SU-DHL-6 (cell line): ENCODE results near the gene ST6GAL1.

ENCODE experiments used
- H2AFZ ChIP-seq: fragments of 200-600 bp; sonication (generic); 2 replicates; pipeline ENCODE4 v1.6.1; 2014; ENCODE audit warnings: low read depth, mild to moderate bottlenecking, moderate library complexity, mixed read lengths, antibody characterized with exemption, low read length; ENCODE audit not compliant: severe bottlenecking
- H3F3A ChIP-seq: fragments of 200-600 bp; shearing (Covaris generic); 2 replicates; pipeline ENCODE4 v1.6.0; 2016; ENCODE audit warnings: antibody characterized with exemption, mild to moderate bottlenecking; ENCODE audit not compliant: insufficient read depth
- H3K27ac ChIP-seq: fragments of 200-600 bp; sonication (generic); 2 replicates; pipeline ENCODE4 v1.5.1; 2016; ENCODE audit warnings: low read depth, mild to moderate bottlenecking, low read length, moderate library complexity, mixed read lengths
- H3K27me3 ChIP-seq: fragments of 200-600 bp; sonication (generic), shearing (Covaris generic); 2 replicates; pipeline ENCODE4 v1.6.0; 2014; ENCODE audit warnings: mild to moderate bottlenecking, low read length
- H3K36me3 ChIP-seq: fragments of 200-600 bp; sonication (generic); 2 replicates; pipeline ENCODE4 v1.6.1; 2014; ENCODE audit warnings: mild to moderate bottlenecking, low read length, mixed read lengths
- H3K4me2 ChIP-seq: fragments of 300-600, 200-600 bp; shearing (Covaris generic), sonication (generic); 2 replicates; pipeline ENCODE4 v1.6.0; 2014; ENCODE audit warnings: low read length, low read depth, mild to moderate bottlenecking; ENCODE audit not compliant: poor library complexity, severe bottlenecking
- H3K4me3 ChIP-seq: fragments of 200-600 bp; sonication (generic); 2 replicates; pipeline ENCODE4 v1.5.1; 2014; ENCODE audit warnings: antibody characterized with exemption, low read length, mild to moderate bottlenecking, mixed read lengths; ENCODE audit not compliant: insufficient read depth, poor library complexity, severe bottlenecking
- H3K79me2 ChIP-seq: fragments of 200-600 bp; sonication (generic); 2 replicates; pipeline ENCODE4 v1.6.1; 2014; ENCODE audit warnings: mild to moderate bottlenecking, low read length, moderate library complexity; ENCODE audit not compliant: insufficient read depth
- H3K9ac ChIP-seq: fragments of 200-600 bp; sonication (generic); 2 replicates; pipeline ENCODE4 v1.7.0; 2014; ENCODE audit warnings: mild to moderate bottlenecking, low read length
- H3K9me2 ChIP-seq: fragments of 200-600 bp; sonication (generic); replicated peaks from 2 replicates; pipeline ENCODE4 v1.6.1; 2014; ENCODE audit warnings: low read length; ENCODE audit not compliant: insufficient read depth
- H3K9me3 ChIP-seq: fragments of 200-600 bp; sonication (generic); 2 replicates; pipeline ENCODE4 v1.6.1; 2014; ENCODE audit warnings: low read length, mixed read lengths; ENCODE audit not compliant: insufficient read depth
- H4K20me1 ChIP-seq: fragments of 200-600 bp; sonication (generic); 2 replicates; pipeline ENCODE4 v1.6.1; 2014; ENCODE audit warnings: low read depth, mild to moderate bottlenecking, antibody characterized with exemption, low read length, moderate library complexity, mixed read lengths
- CTCF ChIP-seq: fragments of 200-600 bp; sonication (generic); IDR thresholded peaks from one replicate; pipeline ENCODE4 v1.5.1; 2017; ENCODE audit warnings: antibody characterized with exemption, mild to moderate bottlenecking, low read length, moderate library complexity; ENCODE audit not compliant: insufficient read depth, poor library complexity, severe bottlenecking
- EZH2phosphoT487 ChIP-seq: fragments of 200-600 bp; sonication (generic), shearing (Covaris generic); conservative IDR thresholded peaks from 2 replicates; pipeline ENCODE4 v1.6.1; 2018; ENCODE audit warnings: mild to moderate bottlenecking, antibody characterized with exemption, low read length, moderate library complexity, mixed read lengths

ST6GAL1 gene

GRCh38 chr3:187105700-187106099, 175.4 kb downstream of the ST6GAL1 start:
- Histone ChIP-seq H4K20me1 (no peaks in the 10 kb centered on the region), H3K9me2 (no peaks in the 10 kb centered on the region), H3K9me3 (no peaks in the 10 kb centered on the region), H3K4me3 (no peak overlapping the region), H3K27ac (no peak overlapping the region), H3K79me2 (no peaks in the 10 kb centered on the region), H3F3A (no peaks in the 10 kb centered on the region), H3K4me2 (no peak overlapping the region), H3K36me3 (no peaks in the 10 kb centered on the region), H3K27me3 (no peaks in the 10 kb centered on the region), H2AFZ (no peak overlapping the region), H3K9ac (no peak overlapping the region)
- TF ChIP-seq EZH2phosphoT487 (no peak), CTCF (no peak)

- Histone ChIP-seq H3K4me3 (no peak overlapping the region), H4K20me1 (no peaks in the 10 kb centered on the region), H3K9me2 (no peaks in the 10 kb centered on the region), H3K4me2 (no peak overlapping the region), H3K79me2 (no peaks in the 10 kb centered on the region), H3F3A (no peaks in the 10 kb centered on the region), H3K27ac (no peak overlapping the region), H3K27me3 (no peaks in the 10 kb centered on the region), H3K36me3 (no peaks in the 10 kb centered on the region), H2AFZ (no peak overlapping the region), H3K9ac (no peak overlapping the region), H3K9me3 (no peaks in the 10 kb centered on the region)
- TF ChIP-seq EZH2phosphoT487 (no peak), CTCF (no peak)
These were observed 177.7 kb downstream of the ST6GAL1 start for GRCh38 chr3:187107989-187108388.

DNA sequence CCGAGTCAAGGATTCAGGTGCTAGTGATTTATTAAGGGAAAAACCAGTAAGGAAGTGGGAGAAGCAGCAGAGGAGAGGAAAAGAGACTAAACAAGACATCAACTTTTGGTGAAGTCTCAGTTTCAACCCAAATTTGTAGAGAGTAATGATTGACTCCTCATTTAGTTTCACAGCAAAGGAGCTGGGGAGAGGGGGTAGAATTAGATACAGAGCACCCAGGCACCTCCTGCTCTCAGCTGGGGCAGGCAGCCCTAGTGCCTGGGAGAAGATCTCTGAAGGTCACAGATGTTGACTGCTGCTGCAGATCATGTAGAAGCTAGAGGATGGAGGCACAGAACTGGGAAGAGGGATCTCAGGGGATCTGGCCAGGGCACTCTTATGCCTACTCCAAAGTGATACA, 179.8 kb downstream of the ST6GAL1 start:
- Histone ChIP-seq H3K4me3 (no peak overlapping the region), H3K9ac (no peak overlapping the region), H3F3A (no peaks in the 10 kb centered on the region), H4K20me1 (no peaks in the 10 kb centered on the region), H3K9me2 (no peaks in the 10 kb centered on the region), H3K79me2 (no peaks in the 10 kb centered on the region), H3K4me2 (no peak overlapping the region), H3K27ac (no peak overlapping the region), H3K36me3 (no peaks in the 10 kb centered on the region), H3K27me3 (no peaks in the 10 kb centered on the region), H2AFZ (no peak overlapping the region), H3K9me3 (no peaks in the 10 kb centered on the region)
- TF ChIP-seq EZH2phosphoT487 (no peak), CTCF (no peak)
